Psoas muscle (tissue), 8 donors: ENCODE results near the gene EEFSEC. TPM values are rescaled to one million over a fixed set of nuclear protein-coding genes. Genes with fewer than 3 reads are reported as not detected.

ENCODE experiments used
- ATAC-seq, 4 donors: fragments of 200-7000 bp; cut with Tn5 transposase; one replicate each; pipeline ENCODE4 v1.9.1; 2020; ENCODE audit warnings: moderate library complexity in 3 of 4, mild to moderate bottlenecking in 2 of 4
- DNase-seq, 2 donors: peaks; one replicate each; pipeline ENCODE4 v3.0.0-alpha.2; 2020
- H3K27ac ChIP-seq: fragments of 200-600 bp; one replicate; pipeline ENCODE4 v1.8.0; 2022
- H3K27me3 ChIP-seq, 3 donors: fragments of 200-600 bp in 1 of 3; one replicate each; pipeline versions ENCODE4 v1.6.1 to v1.8.0; 2013 to 2022; ENCODE audit warnings: low read length in 2 of 3, mild to moderate bottlenecking in 2 of 3, moderate library complexity in 1 of 3; ENCODE audit not compliant: insufficient read depth in 3 of 3
- H3K36me3 ChIP-seq, 2 donors: fragments of 200-600 bp in 1 of 2; one replicate each; pipeline versions ENCODE4 v1.6.1 to v1.8.0; 2013 to 2022; ENCODE audit warnings: low read depth in 1 of 2, mild to moderate bottlenecking in 1 of 2, moderate library complexity in 1 of 2; ENCODE audit not compliant: insufficient read depth in 1 of 2
- H3K4me1 ChIP-seq: fragments of 200-600 bp; one replicate; pipeline ENCODE4 v1.8.0; 2022
- H3K4me3 ChIP-seq: fragments of 200-600 bp; one replicate; pipeline ENCODE4 v1.8.0; 2022; ENCODE audit warnings: mild to moderate bottlenecking
- H3K9me3 ChIP-seq: fragments of 200-600 bp; one replicate; pipeline ENCODE4 v1.8.0; 2022
- CTCF ChIP-seq: fragments of 200-600 bp; IDR thresholded peaks from one replicate; pipeline ENCODE4 v1.8.0; 2022; ENCODE audit warnings: antibody characterized with exemption
- WGBS, 3 donors: extraction: QIAGEN DNeasy Blood & Tissue Kit; methylation state at CpG; one replicate each; pipeline versions ENCODE4 v1.1.6 to v1.1.7; 2013; 5-methylcytosine and 5-hydroxymethylcytosine counted together
- intact Hi-C, 2 donors: fragments of 100-400 bp; cut with DNase I; formaldehyde crosslinking; loops; one replicate each; pipeline versions ENCODE4 v1.11.0 to v1.14.2; 2022
- polyA plus RNA-seq, 3 donors: library from polyadenylated mRNA; stranded (reverse); fragments of 200-250 nt; gene quantifications; one replicate each; pipeline ENCODE4 v1.2.3, GENCODE V29; 2013
- total RNA-seq, 4 donors: library from RNA; stranded (reverse); fragmentation: NEBNext Ultra II Directional in 2 of 4; extraction: Animal tissue kit (Norgen Biotek cat#: 25700) in 2 of 4; gene quantifications; one replicate each; pipeline versions ENCODE4 v1.2.1 to v1.2.4, GENCODE V29; 2021 to 2023
- donor health status: healthy with polysubstance abuse.
- donor health status: DM: no; HTN: no; CAD: no; lungs with moderate emphysema.
- donor health status: Bipolar disorder and iron deficiency.
- donor health status: healthy.
- donor health status: DM: yes; HTN: yes; CAD: no.
- donor health status: DM: no; HTN: no; CAD: no.
- donor health status: DM: no; HTN: no; CAD: no.
- donor health status: DM: yes; HTN: yes; CAD: no.

EEFSEC gene
- total and polyA plus RNA-seq, 7 donors: 10.7 to 18.9 (median 14.0) TPM

- intact Hi-C loops: no loop called here
- H3K4me3 ChIP-seq: no peak overlapping the region
- TF ChIP-seq CTCF: no peak
- 51 to 59% (median 51%) methylated on average over 20 to 27 of the region's 27 CpGs for WGBS, 3 donors
- DNase-seq (no peak), ATAC-seq (no peak)
- H3K27ac ChIP-seq: no peak overlapping the region
- H3K36me3 ChIP-seq: no peaks in the 10 kb centered on the region
- H3K4me1 ChIP-seq: no peaks in the 10 kb centered on the region
- peaks cover 0 to 17% (median 5%) of the 10 kb centered on the region in 3 donors for H3K27me3 ChIP-seq
- H3K9me3 ChIP-seq: no peaks in the 10 kb centered on the region
Observed at GRCh38 chr3:128456776-128457715, 303.8 kb downstream of the EEFSEC start.

GRCh38 chr3:128457937-128458336, 304.7 kb downstream of the EEFSEC start:
- H3K4me3 ChIP-seq: no peak overlapping the region
- 87 to 89% (median 89%) methylated on average over 12 of the region's 12 CpGs for WGBS, 3 donors
- intact Hi-C loops: no loop called here
- no peaks in the 10 kb centered on the region for H3K9me3 ChIP-seq
- ATAC-seq: no peak
- no peaks in the 10 kb centered on the region for H3K36me3 ChIP-seq
- H3K4me1 ChIP-seq: no peaks in the 10 kb centered on the region
- no peak for TF ChIP-seq CTCF
- DNase-seq: no peak
- peaks cover 0 to 17% (median 5%) of the 10 kb centered on the region in 3 donors for H3K27me3 ChIP-seq
- no peak overlapping the region for H3K27ac ChIP-seq

Other genes with a start within 250 kb of the EEFSEC start
- gene KBTBD12, start 238.2 kb upstream of the EEFSEC start, total RNA-seq: 10 to 100 TPM; 20.6 to 47.5 (median 29.5) TPM
- gene KBTBD12, start 238.2 kb upstream of the EEFSEC start, polyA plus RNA-seq: 10 to 100 TPM in 1 of 3 donors, 1 to 10 TPM in 2; 2.1 to 17.3 (median 7.3) TPM
- gene SEC61A1, start 101.0 kb upstream of the EEFSEC start, total RNA-seq: 10 to 100 TPM; 40.1 to 98.2 (median 88.6) TPM
- gene SEC61A1, start 101.0 kb upstream of the EEFSEC start, polyA plus RNA-seq: 100 to 1,000 TPM in 2 of 3 donors, 10 to 100 TPM in 1; 62.6 to 136 (median 117) TPM
- gene RUVBL1, start 29.7 kb upstream of the EEFSEC start, total RNA-seq: 10 to 100 TPM; 12.9 to 21.0 (median 15.4) TPM
- gene RUVBL1, start 29.7 kb upstream of the EEFSEC start, polyA plus RNA-seq: 10 to 100 TPM; 19.6 to 53.9 (median 38.0) TPM